ENCODE measurements around the gene MCCC1.

Gene MCCC1

GRCh38 chr3:183031826-183032225, 67.5 kb downstream of the MCCC1 start:
- no peaks in the 10 kb centered on the region for H3K9me3 ChIP-seq (ENCODE audit: insufficient read depth, low read length)
- H3K9ac ChIP-seq (ENCODE audit: low read length) = no peak overlapping the region
- no peak overlapping the region for H3K4me2 ChIP-seq (ENCODE audit: low read depth, low read length, poor library complexity, severe bottlenecking)
- H3K27me3 ChIP-seq (ENCODE audit: low read length) = no peaks in the 10 kb centered on the region
- H3K79me2 ChIP-seq (ENCODE audit: insufficient read depth, low read length) = no peaks in the 10 kb centered on the region
- H4K20me1 ChIP-seq (ENCODE audit: low read depth, low read length) = no peaks in the 10 kb centered on the region
- H3F3A ChIP-seq (ENCODE audit: insufficient read depth) = no peaks in the 10 kb centered on the region
- no peaks in the 10 kb centered on the region for H3K9me2 ChIP-seq (replicated peaks; ENCODE audit: insufficient read depth, low read length)
- H3K4me3 ChIP-seq (ENCODE audit: insufficient read depth, low read length, poor library complexity, severe bottlenecking) = no peak overlapping the region
- H3K27ac ChIP-seq (ENCODE audit: low read depth, low read length) = no peak overlapping the region
- TF ChIP-seq EZH2phosphoT487 (conservative IDR thresholded peaks at IDR 0.05; ENCODE audit: low read length) (no peak), CTCF (IDR thresholded peaks at IDR 0.05; ENCODE audit: insufficient read depth, low read length, poor library complexity, severe bottlenecking) (no peak)
- H3K36me3 ChIP-seq (ENCODE audit: low read length) = peaks cover 10% of the 10 kb centered on the region; the same call in 1 of the 2 replicates
- H2AFZ ChIP-seq (ENCODE audit: low read depth, low read length, severe bottlenecking) = no peak overlapping the region

- Histone ChIP-seq H3F3A (ENCODE audit: insufficient read depth) (no peaks in the 10 kb centered on the region), H2AFZ (ENCODE audit: low read depth, low read length, severe bottlenecking) (no peak overlapping the region), H4K20me1 (ENCODE audit: low read depth, low read length) (no peaks in the 10 kb centered on the region), H3K27ac (ENCODE audit: low read depth, low read length) (no peak overlapping the region), H3K9me3 (ENCODE audit: insufficient read depth, low read length) (no peaks in the 10 kb centered on the region), H3K4me3 (ENCODE audit: insufficient read depth, low read length, poor library complexity, severe bottlenecking) (no peak overlapping the region), H3K36me3 (ENCODE audit: low read length) (peaks cover 10% of the 10 kb centered on the region), H3K9me2 (replicated peaks; ENCODE audit: insufficient read depth, low read length) (no peaks in the 10 kb centered on the region), H3K27me3 (ENCODE audit: low read length) (no peaks in the 10 kb centered on the region), H3K4me2 (ENCODE audit: low read depth, low read length, poor library complexity, severe bottlenecking) (no peak overlapping the region), H3K9ac (ENCODE audit: low read length) (no peak overlapping the region), H3K79me2 (ENCODE audit: insufficient read depth, low read length) (no peaks in the 10 kb centered on the region)
- TF ChIP-seq CTCF (IDR thresholded peaks at IDR 0.05; ENCODE audit: insufficient read depth, low read length, poor library complexity, severe bottlenecking) = no peak
- TF ChIP-seq EZH2phosphoT487 (conservative IDR thresholded peaks at IDR 0.05; ENCODE audit: low read length) = no peak
These were observed 70.9 kb downstream of the MCCC1 start for GRCh38 chr3:183028416-183028815.

- no peaks in the 10 kb centered on the region for H3F3A ChIP-seq (ENCODE audit: insufficient read depth)
- H3K9me3 ChIP-seq (ENCODE audit: insufficient read depth, low read length) = no peaks in the 10 kb centered on the region
- no peaks in the 10 kb centered on the region for H3K9me2 ChIP-seq (replicated peaks; ENCODE audit: insufficient read depth, low read length)
- H3K27me3 ChIP-seq (ENCODE audit: low read length) = no peaks in the 10 kb centered on the region
- H3K4me3 ChIP-seq (ENCODE audit: insufficient read depth, low read length, poor library complexity, severe bottlenecking) = no peak overlapping the region
- H3K79me2 ChIP-seq (ENCODE audit: insufficient read depth, low read length) = no peaks in the 10 kb centered on the region
- peaks cover 17% of the 10 kb centered on the region for H3K36me3 ChIP-seq (ENCODE audit: low read length)
- no peaks in the 10 kb centered on the region for H4K20me1 ChIP-seq (ENCODE audit: low read depth, low read length)
- H3K9ac ChIP-seq (ENCODE audit: low read length) = no peak overlapping the region
- no peak overlapping the region for H3K27ac ChIP-seq (ENCODE audit: low read depth, low read length)
- no peak overlapping the region for H2AFZ ChIP-seq (ENCODE audit: low read depth, low read length, severe bottlenecking)
- TF ChIP-seq CTCF (IDR thresholded peaks at IDR 0.05; ENCODE audit: insufficient read depth, low read length, poor library complexity, severe bottlenecking) = no peak
- TF ChIP-seq EZH2phosphoT487 (conservative IDR thresholded peaks at IDR 0.05; ENCODE audit: low read length) = no peak
- H3K4me2 ChIP-seq (ENCODE audit: low read depth, low read length, poor library complexity, severe bottlenecking) = no peak overlapping the region
These were observed 72.0 kb downstream of the MCCC1 start for GRCh38 chr3:183027276-183027675.
